SU-DHL-6 (cell line): ENCODE data around the gene PDZD4.

ENCODE experiments used
- EZH2phosphoT487 ChIP-seq: fragments of 200-600 bp; sonication (generic), shearing (Covaris generic); conservative IDR thresholded peaks from 2 replicates; pipeline ENCODE4 v1.6.1; 2018; ENCODE audit warnings: mild to moderate bottlenecking, antibody characterized with exemption, low read length, moderate library complexity, mixed read lengths
- TF ChIP-seq, protein P1 (sequence below): fragments of 200-600 bp; sonication (generic); IDR thresholded peaks from one replicate; pipeline ENCODE4 v1.5.1; 2017; ENCODE audit warnings: antibody characterized with exemption, mild to moderate bottlenecking, low read length, moderate library complexity; ENCODE audit not compliant: insufficient read depth, poor library complexity, severe bottlenecking

DNA sequence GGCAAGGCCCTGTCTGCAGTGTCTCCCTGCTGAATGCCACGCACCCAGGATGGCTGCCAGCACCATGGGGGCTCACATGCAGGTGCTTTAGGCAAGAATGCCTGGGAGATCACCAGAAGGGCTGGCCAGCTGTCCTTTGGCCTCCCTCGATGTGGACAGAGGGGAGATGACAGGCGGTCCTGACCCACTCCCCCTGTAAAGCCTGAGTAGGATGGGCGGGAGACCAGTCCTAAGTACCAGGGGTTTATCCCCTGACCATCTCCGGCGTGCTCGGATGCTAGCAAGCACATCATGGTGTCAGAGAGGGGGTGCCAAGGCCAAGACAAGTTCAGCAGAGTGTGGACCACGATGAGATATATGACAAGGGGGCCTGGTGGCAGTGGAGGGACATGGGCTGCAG lies 5.3 kb downstream of the PDZD4 start:
- TF ChIP-seq, protein P1, sequence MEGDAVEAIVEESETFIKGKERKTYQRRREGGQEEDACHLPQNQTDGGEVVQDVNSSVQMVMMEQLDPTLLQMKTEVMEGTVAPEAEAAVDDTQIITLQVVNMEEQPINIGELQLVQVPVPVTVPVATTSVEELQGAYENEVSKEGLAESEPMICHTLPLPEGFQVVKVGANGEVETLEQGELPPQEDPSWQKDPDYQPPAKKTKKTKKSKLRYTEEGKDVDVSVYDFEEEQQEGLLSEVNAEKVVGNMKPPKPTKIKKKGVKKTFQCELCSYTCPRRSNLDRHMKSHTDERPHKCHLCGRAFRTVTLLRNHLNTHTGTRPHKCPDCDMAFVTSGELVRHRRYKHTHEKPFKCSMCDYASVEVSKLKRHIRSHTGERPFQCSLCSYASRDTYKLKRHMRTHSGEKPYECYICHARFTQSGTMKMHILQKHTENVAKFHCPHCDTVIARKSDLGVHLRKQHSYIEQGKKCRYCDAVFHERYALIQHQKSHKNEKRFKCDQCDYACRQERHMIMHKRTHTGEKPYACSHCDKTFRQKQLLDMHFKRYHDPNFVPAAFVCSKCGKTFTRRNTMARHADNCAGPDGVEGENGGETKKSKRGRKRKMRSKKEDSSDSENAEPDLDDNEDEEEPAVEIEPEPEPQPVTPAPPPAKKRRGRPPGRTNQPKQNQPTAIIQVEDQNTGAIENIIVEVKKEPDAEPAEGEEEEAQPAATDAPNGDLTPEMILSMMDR: no peak
- no peak for TF ChIP-seq EZH2phosphoT487
